NCI-H774 (cell line): ENCODE measurements around the gene SLC33A1.
A peak's percentile ranks its signal among the peaks of the same experiment; 100 is the strongest.
"Not testable (repeated sequence)": the region's sequence is repeated elsewhere in the genome, so short reads cannot be mapped to it uniquely, and the experiment has no call there.

Experiments used
- DNase-seq: peaks from one replicate; lab custom pipeline; 2025; lab: John Stamatoyannopoulos, UW

Gene SLC33A1

GRCh38 chr3:155861476-155862183, 7.4 kb upstream of the SLC33A1 start:
- DNase-seq: no peak

DNA sequence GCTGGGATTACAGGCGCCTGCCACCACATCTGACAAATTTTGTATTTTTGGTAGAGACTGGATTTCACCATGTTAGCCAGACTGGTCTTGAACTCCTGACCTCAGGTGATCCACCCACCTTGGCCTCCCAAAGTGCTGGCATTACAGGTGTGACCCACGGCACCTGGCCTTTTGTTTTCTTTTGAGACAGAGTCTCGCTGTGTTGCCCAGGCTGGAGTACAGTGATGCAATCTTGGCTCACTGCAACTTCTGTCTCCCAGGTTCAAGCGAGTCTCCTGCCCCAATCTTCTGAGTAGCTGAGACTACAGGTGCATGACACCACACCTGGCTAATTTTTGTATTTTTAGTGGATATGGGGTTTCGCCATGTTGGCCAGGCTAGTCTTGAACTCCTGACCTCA, 6.2 kb upstream of the SLC33A1 start:
- not testable (repeated sequence) for DNase-seq

- no peak for DNase-seq
Observed at GRCh38 chr3:155859859-155860258, 5.6 kb upstream of the SLC33A1 start.

DNA sequence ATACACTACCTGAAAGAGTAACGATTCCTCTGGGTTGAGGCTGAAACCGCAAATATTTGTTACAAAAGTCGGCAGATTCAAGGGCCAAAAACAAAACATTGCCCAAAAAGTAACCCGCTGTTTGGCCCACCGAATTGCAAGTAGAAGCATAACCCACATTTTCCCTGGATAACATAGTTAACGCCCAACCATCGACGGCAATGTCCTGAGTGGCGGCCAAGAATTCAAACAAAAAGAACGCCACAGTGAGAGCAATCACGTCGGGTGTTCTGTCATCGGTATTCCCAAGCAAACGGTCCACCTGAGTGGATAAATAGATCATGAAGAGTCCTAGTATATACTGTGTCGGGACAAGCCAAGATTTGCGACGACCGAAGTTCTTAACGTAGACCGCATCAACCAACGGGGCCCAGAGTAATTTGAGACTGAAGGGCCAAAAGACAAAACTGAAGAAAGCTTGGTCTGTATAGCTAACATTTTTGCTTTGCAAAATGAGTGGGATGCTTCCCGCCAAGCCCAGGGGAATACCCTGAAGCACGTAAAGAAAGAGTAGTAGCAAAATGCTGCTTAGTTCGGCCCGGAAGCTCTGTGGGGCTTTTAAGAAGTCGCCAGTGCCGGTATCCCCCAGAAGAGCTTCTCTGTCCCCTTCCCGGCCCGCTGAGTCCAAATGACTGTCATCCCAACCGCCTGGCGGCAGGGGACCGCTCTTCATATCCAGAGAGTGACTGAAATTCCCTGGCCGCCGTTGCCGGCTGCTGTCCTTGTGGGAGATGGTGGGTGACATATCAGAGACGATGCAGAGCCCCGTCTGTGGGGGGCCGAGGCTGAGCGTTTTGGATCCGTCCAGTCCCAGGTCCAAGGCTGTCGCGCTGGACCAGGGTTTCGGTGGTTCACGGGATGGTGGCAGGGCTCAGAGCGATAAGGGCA, 750 bp downstream of the SLC33A1 start:
- DNase-seq: no peak

DNA sequence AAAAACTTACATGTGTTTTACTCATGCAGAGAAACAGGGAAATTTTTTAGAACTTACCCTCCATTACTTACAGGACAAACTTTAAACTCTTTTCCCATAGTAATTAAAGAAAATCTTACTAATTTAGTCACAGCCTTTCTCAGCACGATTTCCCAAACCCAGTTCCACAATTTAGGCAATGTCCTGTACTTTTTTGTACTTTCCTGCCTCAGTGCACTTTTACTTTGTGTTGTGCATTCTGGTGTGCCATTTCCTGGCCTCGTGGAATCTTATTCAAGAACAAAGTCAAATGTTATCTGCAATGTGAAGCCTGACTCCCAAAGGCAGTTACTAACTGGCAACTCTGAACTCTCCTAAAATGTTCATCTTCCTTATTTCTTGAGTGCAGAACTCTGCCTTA, 1.9 kb downstream of the SLC33A1 start:
- DNase-seq: no peak

DNA sequence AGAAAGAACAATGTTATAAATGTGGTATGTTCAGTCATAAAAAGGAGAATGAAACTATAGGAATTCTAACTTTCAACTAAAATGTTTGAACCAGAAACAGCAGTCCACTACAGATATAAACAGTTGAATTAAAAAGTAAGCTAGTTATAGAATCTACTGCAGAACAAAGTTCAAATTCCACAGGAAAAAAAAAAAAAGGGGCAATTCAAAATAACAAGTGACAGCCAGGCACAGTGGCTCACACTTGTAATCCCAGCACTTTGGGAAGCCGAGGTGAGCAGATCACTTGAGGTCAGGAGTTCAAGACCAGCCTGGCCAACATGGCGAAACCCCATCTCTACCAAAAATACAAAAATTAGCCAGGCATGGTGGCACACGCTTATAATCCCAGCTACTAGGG, 4.8 kb downstream of the SLC33A1 start:
- not testable (repeated sequence) for DNase-seq

DNA sequence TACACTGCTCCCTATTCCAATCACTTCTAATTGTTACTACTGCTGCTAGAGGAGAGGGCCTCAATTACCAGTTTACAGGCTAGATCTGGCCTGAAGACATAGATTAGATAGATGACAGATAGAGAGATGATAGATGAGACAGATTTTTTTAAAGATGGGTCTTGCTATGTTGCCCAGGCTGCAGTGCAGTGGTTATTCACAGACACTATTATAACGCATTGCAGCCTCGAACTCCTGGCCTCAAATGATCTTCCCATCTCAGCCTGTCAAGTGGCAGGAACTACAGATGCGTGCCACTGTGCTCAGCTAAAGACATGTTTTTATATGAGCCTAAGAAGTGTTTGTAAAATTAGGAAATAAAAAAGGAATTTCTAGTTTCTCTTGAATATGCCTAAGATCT, 6.2 kb downstream of the SLC33A1 start:
- DNase-seq: no peak

DNA sequence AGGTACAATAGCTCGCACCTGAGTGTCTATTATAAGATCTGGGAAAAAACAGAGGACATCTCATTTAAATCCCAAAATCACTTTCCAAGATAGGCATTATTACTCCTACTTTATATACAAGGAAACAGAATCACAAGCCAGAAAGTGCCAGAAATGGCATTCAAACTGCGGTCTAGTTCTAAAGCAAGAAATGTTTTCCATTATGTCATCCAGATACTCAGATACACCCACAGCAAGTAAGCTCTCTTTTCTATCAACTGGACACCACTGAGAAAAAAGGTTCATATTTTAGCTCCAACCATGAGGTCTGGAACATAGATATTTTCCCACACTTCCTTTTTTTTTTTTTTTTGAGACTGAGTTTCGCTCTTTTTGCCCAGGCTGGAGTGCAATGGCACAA, 8.1 kb downstream of the SLC33A1 start:
- DNase-seq: no peak

GRCh38 chr3:155843569-155843968, 10.7 kb downstream of the SLC33A1 start:
- DNase-seq: no peak

GRCh38 chr3:155835341-155836071, 18.7 kb downstream of the SLC33A1 start:
- no peak for DNase-seq

GRCh38 chr3:155828490-155829098, 25.6 kb downstream of the SLC33A1 start:
- not testable (repeated sequence) for DNase-seq

DNA sequence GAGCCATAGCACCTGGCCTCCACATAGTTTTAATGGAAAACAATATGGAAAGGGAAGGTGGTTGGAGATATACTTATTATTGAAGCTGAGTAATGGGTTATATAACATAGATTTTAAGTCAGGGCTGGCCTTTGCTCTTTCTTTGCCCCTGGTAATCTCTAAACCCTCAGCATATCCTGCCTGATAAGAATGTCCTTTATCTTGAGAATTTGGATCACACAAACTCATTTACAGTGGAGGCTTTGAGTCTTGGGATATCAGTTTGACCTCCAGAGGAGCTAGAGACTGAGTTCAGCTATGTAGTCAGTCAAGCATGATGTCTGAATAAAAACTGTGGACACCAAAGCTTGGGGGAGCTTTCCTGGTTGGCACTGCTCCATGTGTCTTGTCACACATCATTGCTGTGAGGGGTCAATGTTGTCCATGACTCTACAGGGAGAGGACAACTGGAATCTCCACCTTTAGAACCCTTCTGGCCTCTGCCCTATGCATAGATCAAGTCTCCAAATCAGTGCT, 39.1 kb downstream of the SLC33A1 start:
- no peak for DNase-seq

GRCh38 chr3:155813224-155813623, 41.0 kb downstream of the SLC33A1 start:
- not testable (repeated sequence) for DNase-seq

- DNase-seq: no peak
Observed at GRCh38 chr3:155809181-155809580, 45.0 kb downstream of the SLC33A1 start.

- no peak for DNase-seq
Observed at GRCh38 chr3:155807823-155808222, 46.4 kb downstream of the SLC33A1 start.

- DNase-seq: peak; percentile 79
Observed at GRCh38 chr3:155805802-155806618, 48.2 kb downstream of the SLC33A1 start, which contains the start of gene C3orf33. TSS of gene C3orf33 (minus strand) at chr3:155806278. CDS start at chr3:155806252, 26 bp downstream.

GRCh38 chr3:155805204-155805801, 48.9 kb downstream of the SLC33A1 start:
- DNase-seq: no peak

DNA sequence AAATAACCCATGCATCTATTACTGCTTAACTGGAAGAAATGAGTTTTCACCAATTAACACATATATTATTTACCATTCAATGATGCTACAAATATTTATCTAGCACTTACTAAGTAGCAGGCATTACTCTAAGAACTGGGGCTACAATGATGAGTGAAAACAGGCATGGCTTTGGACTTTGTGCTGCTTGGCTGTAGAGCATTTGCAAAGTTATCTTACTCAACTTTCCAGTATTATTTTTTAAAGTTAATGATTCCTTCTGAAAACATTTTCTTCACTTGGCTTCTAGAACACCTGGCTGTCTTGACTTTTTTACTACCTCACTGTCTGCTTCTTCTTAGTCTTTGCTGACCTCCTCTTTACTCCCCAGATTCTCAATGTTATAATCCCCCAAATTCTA, 49.9 kb downstream of the SLC33A1 start:
- DNase-seq: no peak

GRCh38 chr3:155792532-155792931, 61.7 kb downstream of the SLC33A1 start:
- no peak for DNase-seq

DNA sequence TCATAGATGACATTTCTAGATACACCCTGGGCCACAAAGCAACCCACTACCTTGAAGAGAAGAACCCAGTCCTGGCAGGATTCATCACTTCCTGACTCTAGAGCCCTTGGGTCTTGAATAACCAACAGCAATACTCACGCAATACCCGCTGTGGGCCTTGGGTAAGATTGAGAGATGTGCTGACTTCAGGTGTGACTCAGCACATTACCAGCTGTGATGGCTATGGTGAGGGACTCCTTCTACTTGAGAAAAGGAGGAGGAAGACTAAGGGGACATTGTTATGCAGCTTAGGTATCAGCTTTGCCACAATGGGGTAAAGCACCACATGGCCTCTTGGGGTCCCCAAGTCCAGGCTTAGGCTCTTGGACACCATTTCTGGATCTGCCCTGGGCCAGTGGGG, 63.0 kb downstream of the SLC33A1 start:
- DNase-seq: no peak
